CD4-positive, alpha-beta T cell treated with Interleukin-12 subunit alpha and Interleukin-12 subunit beta, for 1 hour (primary cell): ENCODE measurements around the gene HOXA11.

Experiments used
- DNase-seq: peaks from one replicate; pipeline ENCODE4 v3.0.0-alpha.2; 2020

Gene HOXA11

GRCh38 chr7:27205325-27206280 is 20.6 kb upstream of the HOXA11 start:
- DNase-seq: no peak

GRCh38 chr7:27204851-27205322 is 19.9 kb upstream of the HOXA11 start:
- DNase-seq: no peak

DNA sequence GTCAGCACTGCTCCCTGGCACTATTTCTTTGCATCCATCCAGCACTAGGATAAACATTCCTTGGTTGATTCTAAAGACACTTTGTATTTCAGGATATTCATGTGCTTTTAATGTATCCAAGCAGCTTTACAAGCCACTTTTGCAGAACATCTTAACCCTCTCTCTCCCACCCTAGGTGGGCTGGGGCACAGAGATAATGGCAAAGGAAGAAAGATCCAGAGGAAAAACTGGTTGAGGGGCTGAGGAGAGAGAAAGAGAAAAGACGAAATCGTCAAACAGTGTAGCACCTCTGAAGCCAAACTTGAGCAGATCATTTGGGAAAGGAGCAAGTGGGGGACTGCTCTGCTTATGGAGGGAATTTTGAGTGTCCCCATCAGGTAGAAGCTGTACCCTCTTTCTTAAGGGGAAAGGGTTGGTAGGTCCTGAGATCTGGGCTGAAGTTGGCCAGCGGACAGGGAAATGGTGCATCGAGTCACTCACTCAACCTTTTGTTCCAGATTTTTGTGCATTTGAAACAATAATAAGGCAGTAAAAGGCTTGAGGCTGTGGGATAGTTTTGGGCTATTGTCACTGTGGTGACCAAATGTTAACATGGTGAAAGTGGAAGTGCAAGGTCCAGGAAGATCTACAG is 19.0 kb upstream of the HOXA11 start:
- DNase-seq: no peak

DNA sequence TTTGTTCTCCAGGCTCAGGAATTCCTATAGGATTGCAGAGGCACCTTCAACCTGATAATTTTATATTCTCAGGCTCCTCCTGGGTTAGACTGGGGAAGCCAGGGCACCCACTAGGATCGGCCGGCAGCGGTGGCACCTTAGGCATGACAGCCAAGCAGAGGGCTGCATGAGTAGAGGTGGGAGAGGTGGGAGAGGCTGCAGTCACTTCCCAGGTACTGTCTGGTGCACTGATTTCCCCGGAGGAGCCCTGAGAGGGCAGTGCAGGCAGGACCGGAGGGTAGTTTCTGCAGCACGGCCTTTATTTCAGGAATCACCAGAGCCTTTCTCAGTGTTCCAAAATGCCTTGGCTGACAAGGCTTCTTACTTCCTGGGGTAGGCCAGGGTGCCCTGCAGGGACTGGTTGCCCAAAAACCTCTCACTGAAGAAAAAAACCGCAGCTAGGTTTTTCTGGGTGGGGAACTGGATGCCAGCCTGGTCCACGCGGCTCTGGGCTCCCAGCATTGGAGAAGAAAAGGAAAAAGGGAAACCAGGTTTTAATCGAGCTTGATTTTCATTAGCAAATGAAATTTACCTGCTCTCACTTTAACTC is 18.4 kb upstream of the HOXA11 start:
- no peak for DNase-seq

GRCh38 chr7:27202862-27203134 is 17.8 kb upstream of the HOXA11 start:
- no peak for DNase-seq

- DNase-seq: no peak
Observed at GRCh38 chr7:27202018-27202861, 17.2 kb upstream of the HOXA11 start.

DNA sequence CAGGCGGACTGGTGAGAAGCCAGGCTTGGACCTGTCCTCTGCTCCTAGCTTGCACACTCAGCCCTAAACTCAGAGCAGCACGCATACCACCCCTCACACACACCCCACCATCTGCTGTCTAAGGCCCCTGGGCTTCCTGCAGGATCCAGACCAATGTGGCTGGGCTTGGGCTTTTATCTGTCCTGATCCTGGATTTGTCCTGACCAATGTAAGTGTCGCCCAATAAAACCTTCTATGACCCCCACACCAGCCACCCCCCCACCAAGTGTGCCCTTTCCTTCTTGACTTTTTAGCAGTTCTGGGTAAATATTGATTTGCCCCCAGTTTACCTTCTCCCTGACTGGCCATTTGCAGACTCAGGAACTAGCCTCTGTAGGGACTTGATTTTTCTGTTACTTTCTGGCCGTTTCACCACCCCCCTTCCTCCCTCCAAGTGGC is 16.6 kb upstream of the HOXA11 start:
- DNase-seq: no peak

DNA sequence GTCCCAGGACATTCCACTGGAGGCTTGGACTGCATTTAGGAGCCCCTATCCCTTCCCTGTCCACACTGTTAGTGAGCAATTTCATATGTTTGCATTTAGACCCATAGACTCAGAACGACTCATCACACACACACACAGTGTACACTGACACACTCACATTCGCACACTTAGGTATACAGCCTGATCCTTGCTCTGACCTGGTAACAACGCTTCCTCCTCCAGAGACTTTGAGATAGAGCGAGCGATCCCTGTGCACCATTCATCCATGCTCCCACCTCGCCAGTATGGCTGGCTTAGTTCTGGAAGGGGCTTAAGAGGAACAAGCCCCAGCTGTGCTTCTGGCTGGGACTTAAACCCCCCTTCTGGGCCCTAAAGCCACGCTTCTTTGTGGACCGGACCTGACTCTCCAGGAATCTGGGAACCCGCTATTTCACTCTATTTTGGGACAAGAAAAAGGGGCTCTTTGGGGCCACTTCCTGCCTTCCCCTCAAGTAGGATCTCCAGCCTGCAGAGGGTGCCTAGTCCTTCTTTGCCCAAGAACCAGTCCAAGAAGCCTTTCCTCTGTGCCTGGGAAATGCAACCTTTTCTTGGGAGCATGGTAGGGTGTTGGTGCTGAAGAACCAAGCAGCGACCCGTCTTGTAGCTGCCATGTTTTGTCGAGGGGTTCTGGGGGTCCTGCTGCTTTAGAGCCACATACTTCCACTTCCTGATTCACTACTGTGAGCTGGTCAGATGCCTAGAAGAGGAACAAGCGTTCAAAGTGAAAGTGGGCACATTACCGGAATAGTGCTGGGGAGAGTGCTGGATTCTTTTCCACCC is 15.9 kb upstream of the HOXA11 start:
- no peak for DNase-seq

- DNase-seq: no peak
Observed at GRCh38 chr7:27199849-27200760, 15.1 kb upstream of the HOXA11 start, which contains the start of gene HOXA13. TSS of gene HOXA13 (minus strand) at chr7:27200091. CDS start at chr7:27200077, 14 bp downstream.

GRCh38 chr7:27198871-27199801 is 14.1 kb upstream of the HOXA11 start:
- no peak for DNase-seq

GRCh38 chr7:27198138-27198841 is 13.3 kb upstream of the HOXA11 start:
- DNase-seq: no peak

DNA sequence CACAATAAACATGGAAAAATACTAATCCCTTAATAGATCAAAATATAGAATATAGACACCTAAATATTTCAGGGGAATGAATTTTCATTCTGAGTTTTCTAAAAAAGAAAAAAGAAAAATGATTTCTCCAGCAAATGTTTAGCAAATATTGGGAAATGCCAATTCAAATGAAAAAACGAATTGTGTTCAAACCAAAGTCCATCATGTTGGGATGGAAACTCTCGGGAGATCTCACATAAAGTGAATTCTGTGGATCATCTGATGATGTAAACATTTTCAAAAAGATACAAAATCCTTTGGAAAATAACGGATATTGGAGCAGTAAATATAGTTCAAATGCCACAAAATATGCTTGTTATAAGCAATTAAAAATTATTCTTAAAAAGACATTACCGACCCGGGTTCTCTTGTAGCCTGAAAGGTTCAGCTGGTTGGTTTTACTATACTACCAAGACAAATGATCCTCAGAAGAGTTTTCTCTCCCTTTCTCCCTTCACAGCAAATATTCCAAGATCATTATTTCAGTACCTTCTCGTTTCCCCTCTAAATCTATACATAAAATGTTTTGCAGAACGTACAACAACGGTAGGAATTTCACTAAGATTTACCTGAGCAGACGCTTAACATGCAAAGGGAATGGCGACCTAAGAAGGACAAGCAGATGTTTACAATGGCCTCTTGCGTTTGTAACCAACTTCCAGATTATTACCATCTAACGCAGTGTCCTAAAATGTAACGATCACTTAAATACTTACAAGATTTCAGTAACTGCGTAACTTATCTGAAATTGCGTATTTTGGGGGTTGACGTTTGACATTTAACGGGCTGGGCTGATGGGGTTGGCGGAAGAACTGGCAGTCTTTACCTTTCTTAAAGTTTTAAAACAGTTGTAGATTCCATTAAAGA is 12.4 kb upstream of the HOXA11 start:
- DNase-seq: no peak

- DNase-seq: peak; percentile 79
Observed at GRCh38 chr7:27196287-27196767, 11.3 kb upstream of the HOXA11 start.

DNA sequence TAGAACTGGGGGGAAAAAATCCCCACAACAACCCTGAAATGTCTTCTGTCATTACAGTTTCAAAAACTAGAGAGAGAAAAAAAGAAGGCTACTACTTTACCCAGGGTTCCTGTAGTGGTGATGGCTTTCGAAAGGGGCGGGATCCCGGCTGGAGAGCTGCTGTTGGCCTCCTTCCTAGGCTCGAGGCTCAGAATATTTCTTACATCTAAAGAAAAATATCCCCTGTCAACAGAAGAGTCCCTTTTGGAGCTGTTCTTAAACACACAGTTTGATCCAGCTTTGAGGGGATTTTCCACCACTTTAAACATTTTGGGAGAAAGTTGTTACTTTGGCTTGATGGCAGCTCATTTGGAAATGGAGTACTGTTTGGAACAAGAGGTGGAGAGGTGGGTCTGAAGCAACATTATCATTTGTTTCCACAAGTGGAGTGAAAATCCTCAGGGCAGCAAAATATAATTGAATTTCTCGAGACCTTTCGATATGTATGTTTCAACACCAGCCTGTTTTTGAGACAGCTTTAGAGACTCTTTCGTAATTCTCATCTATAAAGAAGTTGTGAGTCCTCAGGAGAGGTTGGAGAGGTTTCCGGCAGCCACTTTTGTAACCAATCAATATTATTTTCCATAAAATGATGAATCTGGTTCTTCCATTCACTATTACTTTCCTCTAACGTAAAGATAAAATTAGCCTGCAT is 9.8 kb upstream of the HOXA11 start:
- no peak for DNase-seq

DNA sequence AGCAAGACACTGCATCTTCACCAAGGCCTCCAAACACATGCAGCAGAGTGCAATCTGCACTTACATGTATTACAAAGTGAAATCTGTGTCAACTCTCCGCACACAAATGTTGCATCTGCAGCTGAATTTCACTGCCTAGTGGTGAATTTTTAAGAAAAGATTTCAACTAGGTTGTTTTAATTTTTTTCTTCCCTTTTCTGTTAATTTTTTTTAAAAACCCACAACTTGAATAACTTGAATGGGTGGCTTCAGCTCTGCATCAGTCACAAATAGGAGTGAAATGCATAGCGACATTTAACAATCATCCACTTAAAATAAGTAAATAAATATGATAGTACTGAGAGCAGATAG is 8.9 kb upstream of the HOXA11 start:
- no peak for DNase-seq

DNA sequence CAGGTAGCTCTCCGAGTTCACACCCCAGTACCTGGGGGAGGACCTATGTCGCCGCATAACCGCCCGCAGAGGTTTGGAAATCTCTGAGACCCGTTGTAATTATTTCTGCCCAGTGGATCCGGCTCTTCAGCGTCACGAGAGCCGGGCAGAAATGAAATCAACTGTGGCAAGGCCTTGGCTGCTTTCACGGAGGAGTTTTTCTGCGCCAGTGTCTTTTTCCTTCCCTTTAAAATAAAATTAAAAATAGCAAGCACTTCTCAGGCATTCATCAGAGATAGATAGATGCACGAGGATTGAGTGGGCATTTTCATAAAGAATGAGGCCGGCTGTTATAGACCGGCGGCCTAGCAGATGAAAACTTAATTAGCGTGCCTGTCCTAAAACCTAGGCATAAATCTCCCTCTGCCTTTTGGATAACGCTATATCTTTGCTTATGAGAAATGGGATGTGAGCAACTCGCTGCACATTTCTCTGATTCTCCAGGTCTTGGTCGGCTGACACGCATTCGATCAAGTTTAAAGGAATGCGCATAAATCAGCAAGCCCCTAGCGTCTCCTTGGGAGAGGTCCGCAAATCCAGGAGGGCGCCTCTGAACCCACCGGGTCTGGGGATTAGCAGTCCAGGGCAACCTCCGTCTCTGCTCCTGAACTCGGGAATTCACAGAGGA is 8.4 kb upstream of the HOXA11 start:
- DNase-seq: no peak
